Left forelimb (tissue), 1 donor: ENCODE results near the gene TNFAIP3.
"Not testable (repeated sequence)": the region's sequence is repeated elsewhere in the genome, so short reads cannot be mapped to it uniquely, and the experiment has no call there.

ENCODE experiments used
- DNase-seq: peaks from one replicate; pipeline ENCODE4 v3.0.0-alpha.2; 2018; ENCODE audit warnings: low spot score

Gene TNFAIP3

GRCh38 chr6:137844773-137845172 is 22.3 kb upstream of the TNFAIP3 start:
- DNase-seq = not testable (repeated sequence)

- DNase-seq = no peak
These were observed 21.6 kb upstream of the TNFAIP3 start for GRCh38 chr6:137845460-137845859.

- no peak for DNase-seq
These were observed 20.8 kb upstream of the TNFAIP3 start for GRCh38 chr6:137846274-137846673.

- DNase-seq = no peak
These were observed 20.2 kb upstream of the TNFAIP3 start for GRCh38 chr6:137846772-137847313.

GRCh38 chr6:137847748-137848147 is 19.3 kb upstream of the TNFAIP3 start:
- no peak for DNase-seq

- no peak for DNase-seq
These were observed 18.4 kb upstream of the TNFAIP3 start for GRCh38 chr6:137848672-137849071.

- no peak for DNase-seq
These were observed 17.7 kb upstream of the TNFAIP3 start for GRCh38 chr6:137849181-137849980.

- DNase-seq = no peak
These were observed 16.9 kb upstream of the TNFAIP3 start for GRCh38 chr6:137849981-137850714.

- no peak for DNase-seq
These were observed 16.1 kb upstream of the TNFAIP3 start for GRCh38 chr6:137850816-137851602.

- DNase-seq = no peak
These were observed 15.4 kb upstream of the TNFAIP3 start for GRCh38 chr6:137851669-137852068.

GRCh38 chr6:137852346-137852745 is 14.7 kb upstream of the TNFAIP3 start:
- no peak for DNase-seq

GRCh38 chr6:137852811-137853210 is 14.2 kb upstream of the TNFAIP3 start:
- DNase-seq = no peak

GRCh38 chr6:137853569-137854213 is 13.4 kb upstream of the TNFAIP3 start:
- no peak for DNase-seq

- no peak for DNase-seq
These were observed 10.7 kb upstream of the TNFAIP3 start for GRCh38 chr6:137856138-137856898.

- DNase-seq = no peak
These were observed 8.0 kb upstream of the TNFAIP3 start for GRCh38 chr6:137859025-137859424.

GRCh38 chr6:137860394-137861005 is 6.6 kb upstream of the TNFAIP3 start:
- no peak for DNase-seq

GRCh38 chr6:137861550-137862337 is 5.3 kb upstream of the TNFAIP3 start:
- no peak for DNase-seq

GRCh38 chr6:137862419-137863090 is 4.5 kb upstream of the TNFAIP3 start:
- no peak for DNase-seq
